MM.1S (cell line): ENCODE measurements around the gene ASPRV1.

Experiments used
- DNase-seq: peaks from one replicate; pipeline ENCODE4 v3.0.0-alpha.2; 2015
- H2AFZ ChIP-seq: fragments of 300-600 bp; sonication (generic); 2 replicates; pipeline ENCODE4 v1.6.0; 2016; ENCODE audit warnings: antibody characterized with exemption, low read length
- H3F3A ChIP-seq: fragments of 300-600 bp; sonication (generic); 2 replicates; pipeline ENCODE4 v1.6.1; 2016; ENCODE audit warnings: mild to moderate bottlenecking, antibody characterized with exemption, low read length, moderate library complexity, mixed read lengths; ENCODE audit not compliant: insufficient read depth
- H3K27ac ChIP-seq: fragments of 300-600 bp; sonication (generic); 2 replicates; pipeline ENCODE4 v1.5.1; 2016; ENCODE audit warnings: mild to moderate bottlenecking, low read length
- H3K27me3 ChIP-seq: fragments of 300-600 bp; sonication (generic); replicated peaks from 2 replicates; pipeline ENCODE4 v1.6.0; 2016; ENCODE audit warnings: low read length; ENCODE audit not compliant: insufficient read depth
- H3K36me3 ChIP-seq: fragments of 300-600 bp; sonication (generic); replicated peaks from 2 replicates; pipeline ENCODE4 v1.6.1; 2016; ENCODE audit warnings: mild to moderate bottlenecking, low read length, mixed read lengths; ENCODE audit not compliant: insufficient read depth
- H3K4me1 ChIP-seq: fragments of 300-600 bp; sonication (generic); 2 replicates; pipeline ENCODE4 v1.6.1; 2016; ENCODE audit warnings: low read length, mixed read lengths
- H3K4me2 ChIP-seq: fragments of 300-600 bp; sonication (generic); 2 replicates; pipeline ENCODE4 v1.6.0; 2016; ENCODE audit warnings: low read depth, low read length
- H3K4me3 ChIP-seq: fragments of 300-600 bp; sonication (generic); 2 replicates; pipeline ENCODE4 v1.5.1; 2016; ENCODE audit warnings: low read length, mixed read lengths
- H3K79me2 ChIP-seq: fragments of 300-600 bp; sonication (generic); 2 replicates; pipeline ENCODE4 v1.6.1; 2016; ENCODE audit warnings: mixed run types, low read length, mixed read lengths
- H3K9ac ChIP-seq: fragments of 300-600 bp; sonication (generic); 2 replicates; pipeline ENCODE4 v1.6.1; 2016; ENCODE audit warnings: low read length, mixed read lengths
- H3K9me2 ChIP-seq: fragments of 300-600 bp; sonication (generic); replicated peaks from 2 replicates; pipeline ENCODE4 v1.6.1; 2016; ENCODE audit warnings: mild to moderate bottlenecking, low read length, mixed read lengths; ENCODE audit not compliant: insufficient read depth
- H3K9me3 ChIP-seq: fragments of 300-600 bp; sonication (generic); replicated peaks from 2 replicates; pipeline ENCODE4 v1.6.1; 2016; ENCODE audit warnings: mild to moderate bottlenecking, low read length, mixed read lengths; ENCODE audit not compliant: insufficient read depth
- H4K20me1 ChIP-seq: fragments of 300-600 bp; sonication (generic); 2 replicates; pipeline ENCODE4 v1.6.1; 2016; ENCODE audit warnings: mild to moderate bottlenecking, low read length, moderate library complexity, mixed read lengths; ENCODE audit not compliant: insufficient read depth
- EZH2 ChIP-seq: fragments of 300-600 bp; sonication (generic); optimal IDR thresholded peaks from 2 replicates; pipeline ENCODE3; 2017; ENCODE audit warnings: low read depth, mild to moderate bottlenecking, antibody characterized with exemption, low read length, mixed read lengths
- EZH2phosphoT487 ChIP-seq: fragments of 300-600 bp; sonication (generic); IDR thresholded peaks from 2 replicates; pipeline ENCODE4 v1.6.1; 2018; ENCODE audit warnings: antibody characterized with exemption, low read length
- TF ChIP-seq, protein P1 (sequence below): fragments of 300-600 bp; sonication (generic); IDR thresholded peaks from 2 replicates; pipeline ENCODE4 v1.5.1; 2016; ENCODE audit warnings: antibody characterized with exemption, low read length, mixed read lengths

The ASPRV1 gene

DNA sequence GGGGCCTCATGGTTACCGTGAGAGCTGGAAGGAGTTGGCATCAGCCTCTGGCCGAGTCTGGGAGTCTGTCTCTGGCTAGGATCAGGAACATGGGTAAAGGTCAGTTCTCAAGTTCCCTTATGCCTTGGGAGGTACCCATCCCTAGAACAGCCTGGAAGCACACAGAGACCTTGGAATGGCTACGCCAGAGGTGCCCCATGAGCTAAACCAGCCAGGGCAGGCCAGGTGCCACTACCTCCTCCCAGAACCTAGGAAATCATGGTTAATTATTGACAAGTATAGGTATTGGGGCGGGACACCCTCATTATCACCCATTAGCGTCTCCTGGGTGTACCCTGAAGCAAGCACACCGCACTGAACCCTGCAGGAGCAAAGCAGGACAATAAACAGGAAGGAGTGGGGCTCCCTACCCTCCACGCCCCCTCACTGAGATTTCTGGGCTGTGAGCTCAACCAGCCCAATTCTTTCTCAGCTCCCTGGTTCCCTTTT, 3.0 kb upstream of the ASPRV1 start:
- Histone ChIP-seq H3K27me3 (no peaks in the 10 kb centered on the region), H3K27ac (no peak overlapping the region), H3K79me2 (no peaks in the 10 kb centered on the region), H3K4me1 (no peaks in the 10 kb centered on the region), H3K4me2 (no peak overlapping the region), H3K9me2 (no peaks in the 10 kb centered on the region), H3K9ac (no peak overlapping the region), H3K36me3 (no peaks in the 10 kb centered on the region), H3F3A (no peaks in the 10 kb centered on the region), H3K9me3 (no peaks in the 10 kb centered on the region), H4K20me1 (no peaks in the 10 kb centered on the region), H2AFZ (no peak overlapping the region), H3K4me3 (no peak overlapping the region)
- TF ChIP-seq EZH2 (no peak), EZH2phosphoT487 (no peak)
- TF ChIP-seq, protein P1, sequence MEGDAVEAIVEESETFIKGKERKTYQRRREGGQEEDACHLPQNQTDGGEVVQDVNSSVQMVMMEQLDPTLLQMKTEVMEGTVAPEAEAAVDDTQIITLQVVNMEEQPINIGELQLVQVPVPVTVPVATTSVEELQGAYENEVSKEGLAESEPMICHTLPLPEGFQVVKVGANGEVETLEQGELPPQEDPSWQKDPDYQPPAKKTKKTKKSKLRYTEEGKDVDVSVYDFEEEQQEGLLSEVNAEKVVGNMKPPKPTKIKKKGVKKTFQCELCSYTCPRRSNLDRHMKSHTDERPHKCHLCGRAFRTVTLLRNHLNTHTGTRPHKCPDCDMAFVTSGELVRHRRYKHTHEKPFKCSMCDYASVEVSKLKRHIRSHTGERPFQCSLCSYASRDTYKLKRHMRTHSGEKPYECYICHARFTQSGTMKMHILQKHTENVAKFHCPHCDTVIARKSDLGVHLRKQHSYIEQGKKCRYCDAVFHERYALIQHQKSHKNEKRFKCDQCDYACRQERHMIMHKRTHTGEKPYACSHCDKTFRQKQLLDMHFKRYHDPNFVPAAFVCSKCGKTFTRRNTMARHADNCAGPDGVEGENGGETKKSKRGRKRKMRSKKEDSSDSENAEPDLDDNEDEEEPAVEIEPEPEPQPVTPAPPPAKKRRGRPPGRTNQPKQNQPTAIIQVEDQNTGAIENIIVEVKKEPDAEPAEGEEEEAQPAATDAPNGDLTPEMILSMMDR, result no peak
- DNase-seq, result no peak

- Histone ChIP-seq H3K9me2 (no peaks in the 10 kb centered on the region), H3K9ac (no peak overlapping the region), H3K27ac (no peak overlapping the region), H3K9me3 (no peaks in the 10 kb centered on the region), H3K36me3 (no peaks in the 10 kb centered on the region), H2AFZ (no peak overlapping the region), H3K4me3 (no peak overlapping the region), H3K27me3 (no peaks in the 10 kb centered on the region), H4K20me1 (no peaks in the 10 kb centered on the region), H3F3A (no peaks in the 10 kb centered on the region), H3K4me1 (no peaks in the 10 kb centered on the region), H3K79me2 (no peaks in the 10 kb centered on the region), H3K4me2 (no peak overlapping the region)
- DNase-seq, result no peak
- no peak for TF ChIP-seq EZH2
- no peak for TF ChIP-seq EZH2phosphoT487
- TF ChIP-seq, protein P1, result no peak
Measured at GRCh38 chr2:69962986-69963730, 1.7 kb upstream of the ASPRV1 start.

DNA sequence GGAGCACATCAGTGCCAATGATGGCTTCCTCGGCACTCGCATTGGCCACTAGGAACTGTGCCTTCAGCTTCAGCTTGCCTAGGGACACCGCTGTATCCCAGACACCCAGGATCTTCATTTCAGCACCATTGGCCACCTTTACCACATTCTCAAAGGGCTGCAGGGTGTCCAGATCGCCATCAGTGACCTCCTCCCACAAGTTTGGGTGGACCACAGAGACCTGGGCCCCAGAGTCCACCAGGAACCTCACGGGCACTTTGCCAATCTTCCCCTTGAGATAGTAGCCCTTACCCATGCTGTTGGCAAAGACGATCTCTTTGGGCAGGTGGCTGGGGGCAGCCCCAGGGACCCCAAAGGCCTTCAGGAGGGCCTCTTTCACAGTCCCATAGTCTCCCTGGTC, 610 bp downstream of the ASPRV1 start:
- Histone ChIP-seq H3K27me3 (no peaks in the 10 kb centered on the region), H3F3A (no peaks in the 10 kb centered on the region), H3K27ac (no peak overlapping the region), H3K4me1 (no peaks in the 10 kb centered on the region), H4K20me1 (no peaks in the 10 kb centered on the region), H3K36me3 (no peaks in the 10 kb centered on the region), H3K9ac (no peak overlapping the region), H3K79me2 (no peaks in the 10 kb centered on the region), H3K4me3 (no peak overlapping the region), H3K4me2 (no peak overlapping the region), H3K9me3 (no peaks in the 10 kb centered on the region), H2AFZ (no peak overlapping the region), H3K9me2 (no peaks in the 10 kb centered on the region)
- DNase-seq, result no peak
- TF ChIP-seq EZH2 (no peak), EZH2phosphoT487 (no peak)
- TF ChIP-seq, protein P1, result no peak
